HG02885 (cell line): ENCODE results near the gene ROBO3.

ENCODE experiments used
- ATAC-seq: cut with Tn5 transposase; IDR thresholded peaks from one replicate; pipeline ENCODE4 v1.9.1; 2021; ENCODE audit warnings: mild to moderate bottlenecking; ENCODE audit not compliant: unreplicated experiment, poor library complexity

The ROBO3 gene

DNA sequence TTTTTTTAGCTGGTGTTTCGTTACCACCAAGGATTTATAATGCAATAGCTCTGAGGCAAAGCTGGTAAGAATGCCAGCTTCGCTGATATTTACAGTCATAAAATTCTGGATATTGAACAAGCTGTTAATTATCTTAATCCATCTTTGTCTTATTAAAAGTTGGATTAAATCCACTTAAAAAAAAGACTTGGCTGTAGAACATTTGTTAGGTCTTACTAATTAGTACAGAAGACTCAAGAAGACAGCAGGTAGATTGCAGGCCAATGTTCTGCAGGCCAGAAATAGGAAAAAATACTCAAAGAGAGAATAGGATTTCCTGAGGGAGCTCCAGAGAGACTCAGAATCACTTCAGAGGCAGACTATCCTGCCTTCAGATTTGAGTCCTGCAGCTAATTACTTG is 24.9 kb downstream of the ROBO3 start:
- ATAC-seq, result no peak

DNA sequence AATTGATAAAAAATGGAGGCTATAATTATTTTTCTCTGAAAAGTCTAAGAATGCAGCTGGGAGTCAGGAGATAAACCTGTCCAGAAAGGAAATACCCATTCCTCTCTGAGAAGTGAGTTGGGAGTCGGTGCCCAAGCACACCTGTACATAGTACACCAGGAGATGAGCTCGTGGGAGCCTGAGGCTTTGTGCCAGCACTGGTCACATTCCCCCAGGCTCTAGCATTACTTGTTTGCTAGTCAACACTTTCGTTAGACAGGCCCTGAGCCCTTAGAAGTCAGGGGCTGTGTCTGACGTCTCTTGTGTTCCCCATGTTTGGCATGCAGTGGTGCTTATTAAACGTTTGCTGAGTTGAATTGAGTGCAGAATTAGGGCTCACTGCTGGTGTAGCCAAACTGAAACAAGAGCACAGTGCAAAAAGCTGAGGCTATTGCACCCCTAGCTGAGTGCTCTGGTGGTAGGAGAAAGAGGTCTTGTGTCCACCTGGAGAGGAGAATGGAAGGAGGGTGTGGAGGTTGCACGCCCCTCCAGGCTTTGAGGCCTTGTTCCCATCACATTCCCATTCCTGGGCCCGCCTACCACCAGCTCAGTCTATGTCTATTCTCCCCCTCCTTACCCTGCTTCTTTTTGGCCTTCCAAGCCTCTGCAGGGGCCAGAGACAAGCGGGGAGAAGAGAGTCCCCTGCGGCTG is 25.6 kb downstream of the ROBO3 start:
- no peak for ATAC-seq

GRCh38 chr11:124891373-124891861 is 26.2 kb downstream of the ROBO3 start:
- ATAC-seq, result no peak

- ATAC-seq, result no peak
Measured at GRCh38 chr11:124892146-124892545, 26.9 kb downstream of the ROBO3 start.

DNA sequence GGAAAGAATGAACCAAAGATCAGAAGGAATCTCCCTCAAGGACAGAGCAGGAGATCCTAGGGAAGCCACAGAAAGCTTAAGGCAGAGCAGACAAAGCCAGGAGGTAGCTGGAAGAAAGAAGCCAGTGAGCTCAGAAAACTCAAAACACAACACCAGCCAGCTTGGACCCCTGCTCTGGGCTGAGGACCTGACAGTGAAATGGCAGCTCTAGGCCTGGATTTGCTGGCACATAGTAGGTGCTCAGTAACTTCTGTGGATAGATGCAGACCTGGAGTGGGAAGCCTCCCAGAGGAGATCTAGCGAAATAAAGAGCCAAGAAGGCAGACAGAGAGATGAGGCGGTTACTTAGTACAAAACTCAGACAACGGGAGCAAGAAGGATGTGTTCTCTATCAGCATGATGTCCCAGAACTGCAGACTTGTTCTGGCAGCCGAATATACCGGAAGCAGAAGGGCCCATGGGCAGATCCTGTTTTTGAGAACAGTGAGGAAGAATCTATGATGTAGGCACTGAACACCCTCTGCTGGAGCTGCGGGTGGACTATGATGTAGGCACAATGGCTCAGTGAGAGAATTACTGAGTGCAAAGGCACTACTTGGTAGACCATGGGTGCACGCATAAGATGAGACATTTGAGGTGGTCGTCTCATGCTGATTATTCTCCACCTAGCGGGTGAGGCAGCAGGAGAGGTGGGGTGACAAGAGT is 27.7 kb downstream of the ROBO3 start:
- ATAC-seq, result no peak

- no peak for ATAC-seq
Measured at GRCh38 chr11:124893781-124894401, 28.7 kb downstream of the ROBO3 start.

GRCh38 chr11:124894606-124895430 is 29.6 kb downstream of the ROBO3 start:
- no peak for ATAC-seq

DNA sequence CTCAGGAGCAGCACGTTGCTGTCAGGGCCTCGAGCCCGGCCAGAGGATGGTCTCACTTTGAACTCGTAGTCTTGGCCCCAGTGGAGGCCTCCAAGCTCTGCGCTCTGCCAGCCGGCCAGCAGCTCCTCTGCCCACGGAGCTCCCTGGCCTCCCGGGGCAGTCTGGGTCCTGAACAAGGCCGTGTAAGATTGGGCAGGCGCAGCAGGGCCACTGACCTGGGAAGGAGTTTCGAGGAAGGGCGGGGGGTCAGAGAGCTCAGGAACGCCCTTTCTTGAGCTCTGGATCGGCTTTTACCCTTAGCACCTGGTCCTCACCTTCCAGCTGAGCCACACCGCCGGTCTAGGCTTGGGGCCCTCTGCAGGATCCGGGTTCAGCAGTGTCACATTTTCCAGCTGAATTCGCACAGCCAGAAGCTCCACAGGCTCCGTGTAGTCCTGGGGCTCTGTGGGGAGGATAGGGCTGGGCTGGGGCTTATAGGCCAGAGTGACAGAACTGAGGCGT is 30.3 kb downstream of the ROBO3 start:
- no peak for ATAC-seq

DNA sequence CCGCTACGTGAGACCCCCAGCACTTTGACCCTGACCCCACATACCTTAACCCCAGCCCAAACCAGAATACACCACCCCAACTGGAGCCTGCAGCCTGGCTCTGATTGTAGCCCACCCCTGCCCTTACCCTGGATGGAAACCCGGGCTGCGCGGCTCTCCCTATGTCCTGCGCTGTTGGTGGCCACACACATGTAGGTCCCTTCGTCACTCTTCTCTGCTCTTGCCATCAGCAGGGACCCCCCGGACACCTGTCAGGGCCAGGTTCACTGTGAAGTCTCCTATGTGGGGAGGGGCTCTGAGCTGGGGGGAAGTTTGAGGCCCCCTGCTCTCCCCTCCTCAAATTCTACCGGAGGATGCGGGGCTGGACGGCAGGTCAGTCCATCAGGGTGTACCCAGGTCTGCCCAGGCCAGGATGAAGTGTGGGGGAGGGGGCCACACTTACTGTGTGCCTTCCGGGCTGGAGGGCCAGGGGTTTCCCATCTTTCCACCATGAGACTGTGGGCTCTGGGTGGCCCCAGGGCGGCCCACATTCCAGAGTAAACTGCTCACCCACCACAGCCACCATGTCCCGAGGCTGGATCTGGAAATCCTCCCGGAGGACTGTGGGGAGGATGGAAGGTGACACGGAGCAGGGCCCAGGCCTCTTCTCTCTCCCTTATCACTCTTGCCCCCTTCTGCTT is 31.0 kb downstream of the ROBO3 start:
- no peak for ATAC-seq

DNA sequence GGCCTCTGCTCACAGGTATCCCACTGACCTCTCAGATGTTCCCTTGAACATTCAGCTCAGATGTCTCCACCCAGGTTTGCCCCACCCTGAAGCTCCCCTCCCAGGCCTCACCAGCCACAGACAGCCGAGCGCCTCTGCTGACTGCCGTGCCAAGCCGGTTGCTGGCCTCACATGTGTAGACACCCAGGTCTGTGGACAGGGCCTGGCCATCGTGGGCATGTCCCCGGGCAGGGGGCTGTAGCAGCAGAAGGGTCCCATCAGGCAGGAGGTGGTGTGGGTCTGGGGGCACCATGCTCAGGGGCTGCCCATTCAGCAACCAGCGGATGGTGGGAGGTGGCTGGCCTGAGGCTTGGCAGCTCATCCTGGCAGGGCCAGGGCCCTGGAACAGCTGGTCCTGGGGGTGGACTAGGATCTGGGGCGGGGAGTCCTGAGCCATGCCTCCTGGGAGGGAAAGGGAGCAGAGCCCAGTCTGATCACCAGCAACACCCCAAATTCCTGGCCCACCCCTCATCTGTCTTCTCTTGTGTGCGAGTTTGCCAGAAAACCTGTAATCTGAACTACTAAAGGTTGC is 31.7 kb downstream of the ROBO3 start:
- no peak for ATAC-seq

- no peak for ATAC-seq
Measured at GRCh38 chr11:124897674-124898262, 32.5 kb downstream of the ROBO3 start, which contains the start of gene ROBO4. ROBO4 (minus strand) TSS chr11:124897865; CDS start chr11:124897795, 70 bp downstream.

GRCh38 chr11:124898263-124898680 is 33.0 kb downstream of the ROBO3 start:
- ATAC-seq, result no peak

- ATAC-seq, result no peak
Measured at GRCh38 chr11:124898711-124899110, 33.5 kb downstream of the ROBO3 start.

DNA sequence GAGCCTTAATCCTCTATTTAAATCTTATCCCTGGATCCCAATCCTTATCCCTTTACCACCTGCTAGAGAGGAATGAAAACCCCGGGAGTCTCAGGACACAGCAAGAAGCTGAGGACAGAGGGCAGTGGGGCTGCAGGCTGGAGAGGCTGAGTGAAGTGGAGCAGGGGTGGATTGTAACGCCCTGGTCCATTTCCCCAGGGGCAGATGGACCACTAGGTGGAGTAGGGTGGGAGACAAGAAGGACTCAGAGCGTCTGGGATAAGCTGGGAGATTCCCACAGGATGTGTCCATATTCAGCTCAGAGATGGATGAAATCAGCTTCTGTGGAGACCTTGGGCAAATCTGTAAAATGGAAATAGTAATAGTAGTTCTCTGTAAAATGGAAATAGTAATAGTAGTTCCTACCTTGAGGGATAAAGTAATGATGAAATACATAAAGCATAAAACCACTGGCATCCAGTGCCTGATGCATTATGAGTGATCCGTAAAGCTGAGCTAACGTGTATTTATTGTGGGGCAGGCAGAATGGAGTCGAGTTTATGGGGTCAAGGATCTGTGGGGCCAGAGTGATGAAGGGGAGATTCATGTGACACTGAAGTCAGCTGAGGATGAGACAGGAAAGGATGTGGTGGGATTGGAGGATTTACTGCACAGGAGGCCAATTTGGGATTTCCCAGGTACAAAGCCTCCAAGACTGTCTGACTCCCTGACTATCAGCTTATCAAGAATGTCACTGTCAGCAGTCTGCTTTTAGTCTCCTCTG is 34.3 kb downstream of the ROBO3 start:
- no peak for ATAC-seq

- no peak for ATAC-seq
Measured at GRCh38 chr11:124900464-124900863, 35.2 kb downstream of the ROBO3 start.

- no peak for ATAC-seq
Measured at GRCh38 chr11:124902616-124903015, 37.4 kb downstream of the ROBO3 start.

- no peak for ATAC-seq
Measured at GRCh38 chr11:124915541-124916369, 50.5 kb downstream of the ROBO3 start.

GRCh38 chr11:124916370-124916710 is 51.1 kb downstream of the ROBO3 start:
- no peak for ATAC-seq
